ENCODE results near the gene ACIN1. TPM values are rescaled to one million over a fixed set of nuclear protein-coding genes. Genes with fewer than 3 reads are reported as not detected.

ACIN1 gene
- total and polyA plus RNA-seq, 9 of the 15 experiments (the other 6 are each of a cell fraction or from before 2014, with no cell fraction given), result 5.0 to 196 (median 129) TPM

DNA sequence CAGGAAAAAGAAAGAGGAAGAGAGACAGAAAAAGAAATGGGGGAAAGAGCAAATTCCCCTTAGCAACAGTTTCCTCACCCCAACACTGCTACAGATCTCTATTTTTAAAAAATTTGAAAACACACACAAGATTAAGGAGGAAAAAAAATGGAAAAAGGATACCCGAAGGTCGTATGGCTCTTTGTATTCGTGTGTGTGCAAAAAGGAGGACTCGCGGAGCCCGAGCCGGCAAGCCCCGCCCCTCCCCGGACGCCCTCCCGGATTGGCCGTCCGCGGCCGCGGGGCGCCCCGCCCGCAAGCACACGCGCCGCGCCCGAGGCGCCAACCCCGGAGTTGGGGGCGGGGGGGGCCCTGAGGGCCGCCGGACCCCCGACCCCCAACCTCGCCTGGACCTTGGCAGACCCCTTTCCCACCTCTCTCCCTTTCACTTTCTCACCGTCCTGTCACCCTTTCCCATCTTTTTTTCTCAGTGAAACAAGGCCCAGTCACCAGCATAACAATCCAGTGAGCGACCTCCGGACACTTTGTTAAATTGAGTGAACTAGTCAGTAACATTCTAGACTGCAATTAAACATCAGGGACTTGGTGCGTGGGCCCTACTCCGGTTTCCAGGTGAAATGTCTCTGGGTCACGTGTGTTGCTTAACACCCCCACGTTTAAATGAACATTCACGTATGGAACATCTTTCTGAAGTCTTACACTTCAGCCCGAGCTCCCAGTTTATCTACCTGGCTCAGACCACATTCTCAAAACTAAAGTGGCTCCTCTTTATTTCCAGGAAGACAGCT, 84.8 kb downstream of the ACIN1 start, which contains the start of gene C14orf93 (continued):
- TF ChIP-seq ZNF639 (CRISPR knock-in tag; conservative IDR thresholded peaks at IDR 0.05 in 1 of 2, IDR thresholded peaks at IDR 0.05 in 1 of 2) (peak in 1 of 2 experiments; percentile 37; a peak in 2 of 4 replicates), CHD2 (IDR thresholded peaks at IDR 0.05; ENCODE audit: low read depth, low read length) (0 out of 2 replicates have a peak, but pooled peaks have one; percentile 10), PHF20 (IDR thresholded peaks at IDR 0.05; ENCODE audit: partially characterized antibody) (peak; percentile 10), PRDM10 (IDR thresholded peaks at IDR 0.05; ENCODE audit: partially characterized antibody) (peak; percentile 98), POLR2AphosphoS5 (IDR thresholded peaks at IDR 0.05; ENCODE audit: control insufficient read depth, insufficient read depth, low read depth, low read length) (peak; percentile 44), ZFP36 (IDR thresholded peaks at IDR 0.05; ENCODE audit: low read depth, low read length, partially characterized antibody) (peak; percentile 13), ARID2 (IDR thresholded peaks at IDR 0.05) (peak; percentile 96; the same call in 1 of the 2 replicates), USF1 (CRISPR knock-in tag; IDR thresholded peaks at IDR 0.05) (peak; percentile 84), REST (IDR thresholded peaks at IDR 0.05; ENCODE audit: borderline replicate concordance) (peak; percentile 9; the same call in 1 of the 2 replicates), REST (CRISPR knock-in tag; IDR thresholded peaks at IDR 0.05; ENCODE audit: low read depth) (no peak), CEBPG (CRISPR knock-in tag; IDR thresholded peaks at IDR 0.05) (no peak), CEBPG (tag; conservative IDR thresholded peaks at IDR 0.05 in 1 of 2, IDR thresholded peaks at IDR 0.05 in 1 of 2) (peak; percentile 21 to 28; a peak in 1 of 4 replicates)

All from K562 (cell line).